ENCODE measurements around the gene NHSL2.
A peak's percentile ranks its signal among the peaks of the same experiment; 100 is the strongest.
"Not testable (repeated sequence)": the region's sequence is repeated elsewhere in the genome, so short reads cannot be mapped to it uniquely, and the experiment has no call there.

Gene NHSL2

DNA sequence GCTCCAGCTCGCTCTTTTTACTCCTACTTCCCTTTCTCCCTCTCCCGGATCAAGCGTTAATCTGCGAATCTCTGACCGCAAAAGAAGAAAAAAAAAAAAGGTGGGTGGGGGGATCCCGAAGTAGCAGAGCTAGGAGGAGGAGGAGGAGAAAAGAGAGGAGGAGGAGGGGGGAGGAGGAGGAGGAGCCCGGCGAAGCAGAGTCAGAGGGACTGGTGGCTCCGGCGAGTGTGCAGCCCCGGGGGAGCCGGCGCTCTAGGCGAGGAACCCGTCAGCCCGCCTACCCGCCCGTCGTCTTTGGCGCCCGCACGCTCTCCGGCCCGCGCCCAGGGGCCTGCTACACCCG, at the start of gene NHSL2:
Gene NHSL2 (plus strand): TSS at position 203 of the 343 bp plus-strand sequence.
- H3K27ac Mint-ChIP-seq, result peak within 1 kb of the TSS; percentile 34
- DNase-seq (peak; percentile 3), ATAC-seq (replicated peaks) (peak; percentile 73 to 79)

DNA sequence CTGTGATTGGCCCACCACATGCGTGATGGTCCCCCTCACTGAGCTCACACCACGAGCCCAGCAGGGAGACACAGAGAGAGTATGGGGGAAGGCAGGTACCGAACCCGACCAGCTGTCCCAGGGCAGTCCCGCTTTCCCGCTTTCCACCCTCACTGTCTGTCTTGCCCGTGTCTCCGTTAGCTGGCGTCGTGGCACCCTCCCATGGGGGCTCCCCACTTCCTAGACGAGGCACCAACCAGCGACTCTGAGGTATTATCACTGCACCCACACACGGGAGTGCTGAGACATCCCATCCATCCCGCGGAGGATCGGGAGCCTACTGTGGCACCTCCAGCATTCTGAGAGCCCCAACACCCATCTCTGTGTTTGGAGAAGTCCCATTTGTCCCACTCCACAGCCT, 43.0 kb upstream of the NHSL2 start:
- H3K27me3 Mint-ChIP-seq, result peaks cover 19 to 31% of the 10 kb centered on the region in 2 donors
- ATAC-seq (replicated peaks) (no peak), DNase-seq (no peak)
- H3K4me3 Mint-ChIP-seq, result no peak overlapping the region
- no peak overlapping the region for H3K27ac Mint-ChIP-seq
- peaks cover 0 to 9% of the 10 kb centered on the region in 2 donors for H3K4me1 Mint-ChIP-seq
- H3K9me3 Mint-ChIP-seq, result peaks cover 0 to 4% of the 10 kb centered on the region in 2 donors
- no peaks in the 10 kb centered on the region for H3K36me3 Mint-ChIP-seq

More for the DNA sequence above, at the start of gene NHSL2:
- H3K4me3 Mint-ChIP-seq, result peak within 1 kb of the TSS; percentile 67 to 74
- H3K27me3 Mint-ChIP-seq, result peaks cover 43 to 52% of the 10 kb centered on the region in 2 donors
- no peaks in the 10 kb centered on the region for H3K9me3 Mint-ChIP-seq
- H3K36me3 Mint-ChIP-seq, result no peaks in the 10 kb centered on the region
- peaks cover 3 to 9% of the 10 kb centered on the region in 2 donors for H3K4me1 Mint-ChIP-seq

- not testable (repeated sequence) for DNase-seq, H3K36me3 Mint-ChIP-seq, H3K9me3 Mint-ChIP-seq, H3K4me1 Mint-ChIP-seq, H3K27ac Mint-ChIP-seq, H3K4me3 Mint-ChIP-seq
- ATAC-seq (replicated peaks), result peak in 1 of 2 donors; percentile 42
- peaks cover 22 to 29% of the 10 kb centered on the region in 2 donors for H3K27me3 Mint-ChIP-seq
Observed at GRCh38 chrX:71869566-71869965, 41.1 kb upstream of the NHSL2 start.

- ATAC-seq (replicated peaks) (peak; percentile 54 to 80), DNase-seq (no peak)
- no peak overlapping the region for H3K27ac Mint-ChIP-seq
- no peaks in the 10 kb centered on the region for H3K9me3 Mint-ChIP-seq
- no peak overlapping the region for H3K4me3 Mint-ChIP-seq
- H3K36me3 Mint-ChIP-seq, result no peaks in the 10 kb centered on the region
- peaks cover 0 to 9% of the 10 kb centered on the region in 2 donors for H3K4me1 Mint-ChIP-seq
- H3K27me3 Mint-ChIP-seq, result peaks cover 22 to 28% of the 10 kb centered on the region in 2 donors
Observed at GRCh38 chrX:71870208-71871098, 40.2 kb upstream of the NHSL2 start.

- DNase-seq (no peak), ATAC-seq (replicated peaks) (no peak)
- Mint-ChIP-seq H3K27ac (no peak overlapping the region), H3K27me3 (peaks cover 19 to 32% of the 10 kb centered on the region in 2 donors), H3K4me3 (no peak overlapping the region), H3K9me3 (no peaks in the 10 kb centered on the region), H3K36me3 (no peaks in the 10 kb centered on the region), H3K4me1 (peaks cover 0 to 9% of the 10 kb centered on the region in 2 donors)
Observed at GRCh38 chrX:71871367-71871766, 39.3 kb upstream of the NHSL2 start.

GRCh38 chrX:71872542-71873458, 37.8 kb upstream of the NHSL2 start:
- Mint-ChIP-seq H3K27ac (no peak overlapping the region), H3K9me3 (peaks cover 0 to 2% of the 10 kb centered on the region in 2 donors), H3K4me3 (no peak overlapping the region), H3K27me3 (peaks cover 11 to 26% of the 10 kb centered on the region in 2 donors), H3K36me3 (no peaks in the 10 kb centered on the region), H3K4me1 (peaks cover 0 to 9% of the 10 kb centered on the region in 2 donors)
- ATAC-seq (replicated peaks) (no peak), DNase-seq (no peak)

DNA sequence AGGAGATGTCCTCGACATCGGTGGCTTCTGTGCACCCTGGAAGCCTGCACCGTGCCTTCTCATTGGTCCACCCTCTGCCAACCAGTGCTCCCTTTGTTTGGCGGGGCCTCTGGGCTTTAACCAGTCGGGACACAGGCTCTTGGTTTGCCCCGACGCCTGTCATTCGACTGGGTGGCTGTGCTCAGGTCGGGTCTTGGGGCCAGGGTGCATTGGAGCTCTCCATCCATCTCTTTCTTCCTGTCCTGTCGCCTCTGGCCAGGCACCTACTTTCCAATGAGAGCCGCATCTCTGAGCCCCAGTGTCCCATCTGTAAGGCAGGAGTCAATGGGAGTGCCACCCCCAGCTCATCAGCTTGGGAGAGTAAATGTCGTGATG, 37.2 kb upstream of the NHSL2 start:
- DNase-seq (no peak), ATAC-seq (replicated peaks) (no peak)
- no peak overlapping the region for H3K4me3 Mint-ChIP-seq
- H3K9me3 Mint-ChIP-seq, result peaks cover 0 to 6% of the 10 kb centered on the region in 2 donors
- H3K36me3 Mint-ChIP-seq, result no peaks in the 10 kb centered on the region
- H3K27ac Mint-ChIP-seq, result no peak overlapping the region
- peaks cover 5 to 21% of the 10 kb centered on the region in 2 donors for H3K27me3 Mint-ChIP-seq
- H3K4me1 Mint-ChIP-seq, result peaks cover 0 to 9% of the 10 kb centered on the region in 2 donors

DNA sequence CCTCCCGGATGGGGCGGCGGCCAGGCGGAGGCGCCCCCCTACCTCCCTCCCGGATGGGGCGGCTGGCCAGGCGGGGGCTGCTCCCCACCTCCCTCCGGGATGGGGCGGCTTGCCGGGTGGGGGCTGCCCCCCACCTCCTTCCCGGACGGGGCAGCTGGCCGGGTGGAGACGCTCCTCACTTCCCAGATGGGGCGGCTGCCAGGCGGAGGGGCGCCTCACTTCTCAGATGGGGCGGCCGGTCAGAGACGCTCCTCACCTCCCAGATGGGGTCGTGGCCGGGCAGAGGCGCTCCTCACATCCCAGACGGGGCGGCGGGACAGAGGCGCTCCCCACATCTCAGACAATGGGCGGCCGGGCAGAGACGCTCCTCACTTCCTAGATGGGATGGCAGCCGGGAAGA, 33.8 kb upstream of the NHSL2 start:
- H3K9me3 Mint-ChIP-seq; H3K4me3 Mint-ChIP-seq; ATAC-seq (replicated peaks); H3K36me3 Mint-ChIP-seq; H3K4me1 Mint-ChIP-seq; H3K27ac Mint-ChIP-seq; DNase-seq: not testable (repeated sequence)
- peaks cover 0 to 18% of the 10 kb centered on the region in 2 donors for H3K27me3 Mint-ChIP-seq

DNA sequence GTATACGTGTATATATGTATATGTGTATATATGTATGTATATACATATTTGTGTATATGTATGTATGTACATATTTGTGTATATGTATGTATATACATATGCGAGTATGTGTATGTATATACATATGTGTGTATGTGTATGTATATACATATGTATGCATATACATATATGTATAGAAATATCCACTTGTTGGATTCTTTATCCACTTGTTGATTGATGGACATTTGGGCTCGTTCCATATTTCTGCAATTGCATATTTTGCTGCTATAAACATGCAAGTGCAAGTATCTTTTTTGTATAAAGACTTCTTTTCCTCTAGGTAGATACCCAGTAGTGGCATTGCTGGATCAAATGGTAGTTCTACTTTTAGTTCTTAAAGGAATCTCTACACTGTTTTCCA, 25.5 kb upstream of the NHSL2 start:
- Mint-ChIP-seq H3K36me3 (no peaks in the 10 kb centered on the region), H3K27me3 (peaks cover 6 to 7% of the 10 kb centered on the region in 2 donors), H3K27ac (no peak overlapping the region), H3K4me1 (no peaks in the 10 kb centered on the region), H3K9me3 (peaks cover 4 to 6% of the 10 kb centered on the region in 2 donors), H3K4me3 (no peak overlapping the region)
- DNase-seq (no peak), ATAC-seq (replicated peaks) (no peak)

DNA sequence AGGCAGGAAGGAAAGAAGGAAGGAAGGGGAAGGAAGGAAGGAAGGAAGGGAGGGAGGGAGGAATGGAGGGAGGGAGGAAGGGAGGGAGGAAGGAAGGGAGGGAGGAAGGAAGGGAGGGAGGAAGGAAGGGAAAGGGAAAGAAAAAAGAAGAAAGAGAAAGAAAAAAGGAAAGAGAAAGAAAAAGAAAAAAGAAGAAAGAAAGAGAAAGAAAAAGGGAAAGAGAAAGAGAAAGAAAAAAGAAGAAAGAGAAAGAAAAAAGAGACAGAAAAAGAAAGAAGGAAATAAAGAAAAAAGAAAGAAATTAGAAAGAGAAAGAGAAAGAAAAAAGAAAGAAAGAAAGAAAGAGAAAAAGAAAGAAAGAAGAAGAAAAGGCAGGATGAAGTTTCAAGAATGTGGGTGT, 15.0 kb upstream of the NHSL2 start:
- peaks cover 7 to 10% of the 10 kb centered on the region in 2 donors for H3K27me3 Mint-ChIP-seq
- H3K36me3 Mint-ChIP-seq, result no peaks in the 10 kb centered on the region
- peaks cover 0 to 3% of the 10 kb centered on the region in 2 donors for H3K4me1 Mint-ChIP-seq
- ATAC-seq (replicated peaks) (no peak), DNase-seq (no peak)
- H3K27ac Mint-ChIP-seq, result no peak overlapping the region
- H3K9me3 Mint-ChIP-seq, result peaks cover 3 to 4% of the 10 kb centered on the region in 2 donors
- no peak overlapping the region for H3K4me3 Mint-ChIP-seq

- no peaks in the 10 kb centered on the region for H3K9me3 Mint-ChIP-seq
- no peak overlapping the region for H3K4me3 Mint-ChIP-seq
- DNase-seq (no peak), ATAC-seq (replicated peaks) (no peak)
- H3K27me3 Mint-ChIP-seq, result peaks cover 21 to 22% of the 10 kb centered on the region in 2 donors
- H3K36me3 Mint-ChIP-seq, result no peaks in the 10 kb centered on the region
- H3K4me1 Mint-ChIP-seq, result peaks cover 0 to 2% of the 10 kb centered on the region in 2 donors
- H3K27ac Mint-ChIP-seq, result no peak overlapping the region
Observed at GRCh38 chrX:71906144-71906543, 4.5 kb upstream of the NHSL2 start.

DNA sequence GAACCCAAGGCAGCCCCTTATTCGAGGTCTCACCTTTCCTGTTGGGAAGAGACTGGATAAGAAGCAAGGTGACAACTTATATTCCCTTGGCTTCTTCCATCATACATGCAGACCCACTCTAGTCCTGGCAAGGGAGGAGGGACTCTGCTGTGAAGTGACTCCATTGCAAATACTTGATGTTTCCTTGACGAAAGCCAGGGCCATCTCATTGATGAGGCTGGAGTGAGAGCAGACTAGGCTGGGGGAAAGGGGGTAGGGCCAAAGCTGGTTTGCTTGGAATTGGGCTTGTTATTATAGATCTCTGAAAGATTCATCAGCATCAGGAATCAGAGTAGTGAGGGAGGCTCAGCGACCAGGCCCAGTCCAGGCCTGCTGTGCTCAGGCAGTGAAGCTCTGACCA, 2.3 kb upstream of the NHSL2 start:
- DNase-seq (no peak), ATAC-seq (replicated peaks) (no peak)
- H3K4me3 Mint-ChIP-seq, result no peak overlapping the region
- peaks cover 3 to 9% of the 10 kb centered on the region in 2 donors for H3K4me1 Mint-ChIP-seq
- H3K36me3 Mint-ChIP-seq, result no peaks in the 10 kb centered on the region
- no peaks in the 10 kb centered on the region for H3K9me3 Mint-ChIP-seq
- H3K27me3 Mint-ChIP-seq, result peaks cover 36 to 38% of the 10 kb centered on the region in 2 donors
- H3K27ac Mint-ChIP-seq, result no peak overlapping the region

GRCh38 chrX:71909956-71910355, 689 bp upstream of the NHSL2 start:
- no peaks in the 10 kb centered on the region for H3K36me3 Mint-ChIP-seq
- H3K9me3 Mint-ChIP-seq, result no peaks in the 10 kb centered on the region
- H3K27me3 Mint-ChIP-seq, result peaks cover 43 to 53% of the 10 kb centered on the region in 2 donors
- H3K4me1 Mint-ChIP-seq, result peaks cover 3 to 9% of the 10 kb centered on the region in 2 donors
- no peak for ATAC-seq (replicated peaks)
- H3K4me3 Mint-ChIP-seq, result no peak overlapping the region
- DNase-seq, result no peak
- H3K27ac Mint-ChIP-seq, result no peak overlapping the region

GRCh38 chrX:71910986-71911730, 513 bp downstream of the NHSL2 start:
- Mint-ChIP-seq H3K27ac (peak overlapping the region; percentile 34), H3K9me3 (no peaks in the 10 kb centered on the region), H3K4me3 (peak overlapping the region; percentile 66 to 74), H3K36me3 (no peaks in the 10 kb centered on the region), H3K4me1 (peaks cover 3 to 9% of the 10 kb centered on the region in 2 donors), H3K27me3 (peaks cover 43 to 50% of the 10 kb centered on the region in 2 donors)
- ATAC-seq (replicated peaks) (peak; percentile 57 to 65), DNase-seq (no peak)
